ENCODE results near the gene INTS12.

DNA sequence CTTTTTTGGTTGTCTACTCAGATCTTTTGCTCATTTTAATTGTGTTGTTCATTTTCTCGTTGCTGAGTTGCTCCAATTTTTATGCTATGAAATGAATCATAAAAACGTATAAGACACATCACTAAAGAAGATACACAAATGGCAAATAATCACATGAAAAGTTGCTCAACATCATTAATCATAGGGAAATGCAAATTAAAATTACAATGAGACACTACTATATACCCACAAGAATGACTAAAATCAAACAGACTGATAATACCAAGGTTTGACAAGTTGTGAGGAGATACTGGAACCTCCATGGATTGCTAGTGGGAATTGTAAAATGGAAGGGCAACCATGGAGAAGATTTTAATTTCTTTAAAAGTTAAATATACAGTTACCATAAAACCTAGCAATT is 17.1 kb upstream of the INTS12 start:
- TF ChIP-seq CTCF (IDR thresholded peaks at IDR 0.05) (no peak), POLR2AphosphoS5 (IDR thresholded peaks at IDR 0.05; ENCODE audit: low read depth, low read length) (no peak), TCF7L2 (IDR thresholded peaks at IDR 0.05; ENCODE audit: low read depth, low read length) (no peak)

Measured in Panc1 (cell line).